Esophagus muscularis mucosa (tissue), 4 donors: ENCODE measurements around the gene NRG4. TPM values are rescaled to one million over a fixed set of nuclear protein-coding genes. Genes with fewer than 3 reads are reported as not detected.

Experiments
- DNase-seq: peaks from one replicate; pipeline ENCODE4 v3.0.0-alpha.2; 2017; ENCODE audit errors: extremely low spot score
- H3K27ac ChIP-seq, 4 donors: fragments of 200-600 bp; sonication (generic); replicated peaks in 1 of 4; 1 replicate in 3 of 4; 2 replicates in 1 of 4; pipeline ENCODE4 v1.5.1; 2016 to 2019; ENCODE audit warnings: mild to moderate bottlenecking in 1 of 4
- H3K27me3 ChIP-seq, 4 donors: fragments of 200-600 bp; sonication (generic); one replicate each; pipeline versions ENCODE4 v1.5.1 to v1.6.0; 2016 to 2019
- H3K36me3 ChIP-seq, 4 donors: fragments of 200-600 bp; sonication (generic); one replicate each; pipeline ENCODE4 v1.5.1; 2016 to 2019
- H3K4me1 ChIP-seq, 4 donors: fragments of 200-600 bp; sonication (generic); one replicate each; pipeline ENCODE4 v1.5.1; 2016 to 2019
- H3K4me3 ChIP-seq, 4 donors: fragments of 200-600 bp; sonication (generic); 1 replicate in 2 of 4; 2 replicates in 2 of 4; pipeline ENCODE4 v1.5.1; 2016 to 2019; ENCODE audit warnings: mild to moderate bottlenecking in 4 of 4, moderate library complexity in 1 of 4
- H3K9me3 ChIP-seq, 4 donors: fragments of 200-600 bp; sonication (generic); 1 replicate in 3 of 4; 2 replicates in 1 of 4; pipeline ENCODE4 v1.5.1; 2016 to 2019
- EP300 ChIP-seq: sonication (generic); formaldehyde crosslinking; IDR thresholded peaks from one replicate; pipeline ENCODE4 v1.6.1; 2017; ENCODE audit warnings: antibody characterized with exemption
- POLR2A ChIP-seq: fragments of 450-650 bp; IDR thresholded peaks from one replicate; pipeline ENCODE4 v1.6.1; 2017; ENCODE audit warnings: antibody characterized with exemption, moderate library complexity, mild to moderate bottlenecking, low read depth
- POLR2AphosphoS5 ChIP-seq, 2 donors: sonication (generic); formaldehyde crosslinking; IDR thresholded peaks; one replicate each; pipeline ENCODE4 v1.6.1; 2017; ENCODE audit warnings: antibody characterized with exemption in 2 of 2
- WGBS: methylation state at CpG from one replicate; pipeline ENCODE4 v1.1.5; 2018; 5-methylcytosine and 5-hydroxymethylcytosine counted together
- intact Hi-C: fragments of 100-400 bp; cut with DNase I; formaldehyde crosslinking; loops from one replicate; pipeline ENCODE4 v1.15.1; 2023
- total RNA-seq, 4 donors: library from RNA; depleted of rRNA; stranded (reverse); fragments of >200 nt; gene quantifications; one replicate each; pipeline versions ENCODE4 v1.1.0 to v1.2.1, GENCODE V29; 2016
- TF ChIP-seq, protein P1 (sequence below), 3 experiments: fragments of 200-600 bp in 2 of 3; fragments of 450-650 bp in 1 of 3; sonication (generic) in 2 of 3; IDR thresholded peaks; one replicate each; pipeline ENCODE4 v1.5.1; 2017 to 2019; ENCODE audit warnings: antibody characterized with exemption in 3 of 3, mild to moderate bottlenecking in 2 of 3, moderate library complexity in 1 of 3

The NRG4 gene
- total RNA-seq, 4 donors from 2014 or later = not detected

DNA sequence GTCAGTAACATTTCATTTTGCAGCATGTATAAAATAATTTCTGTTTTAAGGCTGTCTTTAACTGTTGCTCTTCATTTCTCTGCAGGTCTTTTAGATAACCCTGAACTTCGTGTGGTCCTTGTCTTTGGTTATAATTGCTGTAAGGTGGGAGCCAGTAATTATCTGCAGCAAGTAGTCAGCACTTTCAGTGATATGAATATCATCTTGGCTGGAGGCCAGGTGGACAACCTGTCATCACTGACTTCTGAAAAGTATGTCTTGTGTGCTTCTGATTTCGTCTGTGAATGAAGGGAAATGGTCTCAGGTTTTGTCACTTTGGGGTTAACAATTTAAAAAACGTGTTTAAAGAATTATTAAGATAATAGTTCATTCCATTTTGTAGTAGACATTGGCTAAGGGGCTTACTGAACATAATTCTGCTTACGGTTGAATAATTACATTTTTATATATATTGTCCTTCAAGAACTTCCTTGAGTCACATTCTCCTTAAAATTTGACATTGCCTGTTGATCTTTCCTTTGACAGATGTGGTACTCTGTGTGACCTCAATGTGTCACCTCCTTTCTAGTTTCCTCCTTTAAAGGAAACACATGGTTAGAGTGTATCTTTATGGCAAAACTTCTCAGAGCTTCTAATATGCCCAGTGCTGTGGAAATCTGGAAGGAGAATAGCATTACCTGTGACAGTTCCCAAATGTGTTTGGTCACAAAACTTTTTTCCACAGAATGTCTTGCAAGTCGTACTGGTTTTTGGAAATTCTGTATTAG, 82.2 kb downstream of the NRG4 start:
- no peak overlapping the region for H3K27ac ChIP-seq
- H3K27me3 ChIP-seq = no peaks in the 10 kb centered on the region
- TF ChIP-seq POLR2AphosphoS5 (IDR thresholded peaks at IDR 0.05) (no peak), EP300 (no peak), POLR2A (no peak)
- TF ChIP-seq, protein P1, sequence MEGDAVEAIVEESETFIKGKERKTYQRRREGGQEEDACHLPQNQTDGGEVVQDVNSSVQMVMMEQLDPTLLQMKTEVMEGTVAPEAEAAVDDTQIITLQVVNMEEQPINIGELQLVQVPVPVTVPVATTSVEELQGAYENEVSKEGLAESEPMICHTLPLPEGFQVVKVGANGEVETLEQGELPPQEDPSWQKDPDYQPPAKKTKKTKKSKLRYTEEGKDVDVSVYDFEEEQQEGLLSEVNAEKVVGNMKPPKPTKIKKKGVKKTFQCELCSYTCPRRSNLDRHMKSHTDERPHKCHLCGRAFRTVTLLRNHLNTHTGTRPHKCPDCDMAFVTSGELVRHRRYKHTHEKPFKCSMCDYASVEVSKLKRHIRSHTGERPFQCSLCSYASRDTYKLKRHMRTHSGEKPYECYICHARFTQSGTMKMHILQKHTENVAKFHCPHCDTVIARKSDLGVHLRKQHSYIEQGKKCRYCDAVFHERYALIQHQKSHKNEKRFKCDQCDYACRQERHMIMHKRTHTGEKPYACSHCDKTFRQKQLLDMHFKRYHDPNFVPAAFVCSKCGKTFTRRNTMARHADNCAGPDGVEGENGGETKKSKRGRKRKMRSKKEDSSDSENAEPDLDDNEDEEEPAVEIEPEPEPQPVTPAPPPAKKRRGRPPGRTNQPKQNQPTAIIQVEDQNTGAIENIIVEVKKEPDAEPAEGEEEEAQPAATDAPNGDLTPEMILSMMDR (IDR thresholded peaks at IDR 0.05) = no peak
- H3K4me1 ChIP-seq = peaks cover 0 to 2% (median 0%) of the 10 kb centered on the region in 4 donors
- peaks cover 14 to 56% (median 24%) of the 10 kb centered on the region in 4 donors for H3K36me3 ChIP-seq
- 63% methylated on average over 5 of the region's 5 CpGs for WGBS
- no peaks in the 10 kb centered on the region for H3K9me3 ChIP-seq
- H3K4me3 ChIP-seq = no peak overlapping the region
- intact Hi-C loops = no loop called here
- no peak for DNase-seq

DNA sequence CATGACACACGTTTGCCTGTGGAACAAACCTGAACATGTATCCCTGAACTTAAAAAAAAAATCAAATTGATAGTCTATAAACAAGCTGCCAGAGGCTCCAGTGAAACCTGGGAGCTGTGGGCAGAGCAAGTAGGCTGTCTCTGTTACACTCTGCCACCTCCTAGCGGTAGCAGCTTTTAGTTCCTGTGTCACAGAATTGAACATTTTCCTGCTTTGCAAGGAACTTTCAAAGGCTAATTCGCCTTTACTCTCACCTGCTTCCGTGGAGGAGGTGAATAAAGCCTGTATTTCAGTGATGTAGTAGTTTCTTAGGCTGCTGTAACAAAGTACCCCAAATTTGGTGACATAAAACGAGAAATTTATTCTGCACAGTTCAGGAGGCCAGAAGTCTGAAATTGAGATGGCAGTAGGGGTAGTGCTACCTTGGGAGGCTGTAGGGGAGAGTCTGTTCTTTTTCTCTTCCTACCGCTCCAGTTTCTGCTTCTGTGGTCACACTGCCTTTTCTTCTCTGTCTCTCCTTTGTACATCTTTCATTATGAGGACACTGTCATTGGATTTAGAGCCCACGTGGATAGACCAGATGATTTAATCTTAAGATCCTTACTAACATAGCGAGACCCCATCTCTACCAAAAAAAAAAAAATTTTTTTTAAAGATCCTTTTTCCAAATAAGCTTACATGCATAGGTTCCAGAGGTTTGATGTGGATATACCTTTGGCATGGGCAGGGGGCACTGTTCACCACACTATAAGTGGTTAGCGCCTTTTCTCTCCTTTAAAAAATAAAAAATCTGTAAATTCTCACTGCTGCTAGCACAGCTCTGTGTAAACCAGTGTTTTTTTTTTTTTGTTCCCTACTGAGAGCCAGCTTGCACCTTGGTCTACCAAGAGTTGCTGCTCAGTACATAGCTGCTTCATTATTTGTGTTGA, 83.3 kb downstream of the NRG4 start:
- Histone ChIP-seq H3K27me3 (no peaks in the 10 kb centered on the region), H3K27ac (no peak overlapping the region), H3K36me3 (peaks cover 4 to 50% (median 17%) of the 10 kb centered on the region in 4 donors), H3K4me1 (peaks cover 0 to 7% (median 3%) of the 10 kb centered on the region in 4 donors), H3K9me3 (no peaks in the 10 kb centered on the region), H3K4me3 (no peak overlapping the region)
- 73% methylated on average over 9 of the region's 9 CpGs for WGBS
- TF ChIP-seq EP300 = no peak
- no peak for DNase-seq
- intact Hi-C loops = no loop called here

DNA sequence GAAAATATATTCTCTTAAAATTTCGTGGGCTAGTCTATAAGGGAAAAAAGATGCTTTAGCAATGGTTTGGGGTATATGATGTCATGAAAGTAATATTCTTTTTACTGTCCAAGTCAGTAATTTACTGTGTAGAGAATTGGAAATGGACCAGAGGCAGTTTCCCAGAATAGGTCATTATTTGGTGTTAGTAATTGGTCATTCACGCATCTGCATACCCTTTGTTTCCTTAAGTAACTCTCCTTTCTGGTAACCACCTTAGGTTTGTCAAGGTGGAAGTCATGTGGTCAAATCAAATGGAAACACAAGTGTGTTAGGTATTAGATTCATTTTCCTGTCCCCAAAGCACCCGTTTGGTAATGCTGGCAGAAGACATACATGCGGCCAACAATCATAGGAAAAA, 84.6 kb downstream of the NRG4 start:
- intact Hi-C loops = no loop called here
- 90% methylated on average over 4 of the region's 4 CpGs for WGBS
- TF ChIP-seq POLR2A (no peak), EP300 (no peak), POLR2AphosphoS5 (IDR thresholded peaks at IDR 0.05) (no peak)
- TF ChIP-seq, protein P1 (IDR thresholded peaks at IDR 0.05) = no peak
- H3K4me3 ChIP-seq = no peak overlapping the region
- H3K36me3 ChIP-seq = peaks cover 0 to 36% (median 9%) of the 10 kb centered on the region in 4 donors
- no peaks in the 10 kb centered on the region for H3K9me3 ChIP-seq
- H3K27me3 ChIP-seq = no peaks in the 10 kb centered on the region
- no peak overlapping the region for H3K27ac ChIP-seq
- H3K4me1 ChIP-seq = peaks cover 2 to 12% (median 7%) of the 10 kb centered on the region in 4 donors
- no peak for DNase-seq

DNA sequence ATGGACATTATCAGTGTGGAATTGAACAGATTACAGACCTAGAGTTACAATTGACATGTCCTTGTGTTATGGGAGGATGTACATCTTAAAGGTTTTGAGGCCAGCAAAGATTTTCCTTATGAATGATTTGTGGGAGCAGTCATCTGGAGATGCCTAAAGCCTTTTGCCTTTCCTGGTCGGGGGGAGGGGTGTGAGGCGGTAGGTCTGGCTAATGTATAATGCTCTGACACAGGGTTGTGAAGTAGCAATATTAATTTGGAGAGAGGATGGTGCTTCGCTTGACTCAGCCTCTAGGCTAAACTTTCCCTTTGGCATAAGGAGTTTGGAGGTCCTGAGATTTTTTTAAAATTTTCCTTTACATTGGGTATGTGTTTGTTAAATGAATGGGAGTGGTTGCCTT, 85.3 kb downstream of the NRG4 start:
- Histone ChIP-seq H3K36me3 (peaks cover 0 to 29% (median 4%) of the 10 kb centered on the region in 4 donors), H3K27me3 (no peaks in the 10 kb centered on the region), H3K27ac (no peak overlapping the region), H3K4me1 (peaks cover 8 to 19% (median 13%) of the 10 kb centered on the region in 4 donors), H3K9me3 (no peaks in the 10 kb centered on the region), H3K4me3 (no peak overlapping the region)
- 95% methylated on average over 3 of the region's 3 CpGs for WGBS
- no peak for DNase-seq
- intact Hi-C loops = no loop called here
- TF ChIP-seq EP300 (no peak), POLR2AphosphoS5 (IDR thresholded peaks at IDR 0.05) (no peak), POLR2A (no peak)
- TF ChIP-seq, protein P1 (IDR thresholded peaks at IDR 0.05) = no peak

DNA sequence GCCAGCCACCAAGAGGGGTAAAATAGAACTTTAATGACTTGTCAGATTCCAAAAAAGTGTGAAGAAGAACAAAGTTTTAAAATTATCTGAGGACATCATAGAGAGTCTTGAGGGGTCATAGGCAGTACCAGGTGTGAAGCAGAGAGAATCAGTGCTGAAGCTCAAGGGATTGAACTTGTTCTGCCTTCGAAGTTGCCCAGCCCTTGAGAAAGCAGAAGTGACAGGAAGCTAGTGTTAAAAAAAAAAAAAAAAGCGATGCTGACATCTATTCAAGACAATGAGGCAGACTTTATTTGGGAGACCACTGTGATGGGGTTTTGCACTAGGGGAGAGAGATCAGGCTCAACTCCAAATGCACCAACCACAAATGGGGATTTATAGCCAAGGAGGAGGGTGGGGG, 86.8 kb downstream of the NRG4 start:
- H3K27me3 ChIP-seq = no peaks in the 10 kb centered on the region
- WGBS = 78% methylated on average over 2 of the region's 2 CpGs
- peaks cover 9 to 20% (median 14%) of the 10 kb centered on the region in 4 donors for H3K4me1 ChIP-seq
- H3K27ac ChIP-seq = no peak overlapping the region
- no peak overlapping the region for H3K4me3 ChIP-seq
- intact Hi-C loops = no loop called here
- TF ChIP-seq EP300 = no peak
- no peak for TF ChIP-seq POLR2A
- TF ChIP-seq, protein P1 (IDR thresholded peaks at IDR 0.05) = no peak
- TF ChIP-seq POLR2AphosphoS5 (IDR thresholded peaks at IDR 0.05) = no peak
- H3K9me3 ChIP-seq = no peaks in the 10 kb centered on the region
- peaks cover 0 to 18% (median 2%) of the 10 kb centered on the region in 4 donors for H3K36me3 ChIP-seq
- no peak for DNase-seq
